ENCODE results near the gene LRIT1. TPM values are rescaled to one million over a fixed set of nuclear protein-coding genes. Genes with fewer than 3 reads are reported as not detected.
"Not testable (repeated sequence)": the region's sequence is repeated elsewhere in the genome, so short reads cannot be mapped to it uniquely, and the experiment has no call there.

Gene LRIT1
- total RNA-seq, result not detected in 2 replicates

DNA sequence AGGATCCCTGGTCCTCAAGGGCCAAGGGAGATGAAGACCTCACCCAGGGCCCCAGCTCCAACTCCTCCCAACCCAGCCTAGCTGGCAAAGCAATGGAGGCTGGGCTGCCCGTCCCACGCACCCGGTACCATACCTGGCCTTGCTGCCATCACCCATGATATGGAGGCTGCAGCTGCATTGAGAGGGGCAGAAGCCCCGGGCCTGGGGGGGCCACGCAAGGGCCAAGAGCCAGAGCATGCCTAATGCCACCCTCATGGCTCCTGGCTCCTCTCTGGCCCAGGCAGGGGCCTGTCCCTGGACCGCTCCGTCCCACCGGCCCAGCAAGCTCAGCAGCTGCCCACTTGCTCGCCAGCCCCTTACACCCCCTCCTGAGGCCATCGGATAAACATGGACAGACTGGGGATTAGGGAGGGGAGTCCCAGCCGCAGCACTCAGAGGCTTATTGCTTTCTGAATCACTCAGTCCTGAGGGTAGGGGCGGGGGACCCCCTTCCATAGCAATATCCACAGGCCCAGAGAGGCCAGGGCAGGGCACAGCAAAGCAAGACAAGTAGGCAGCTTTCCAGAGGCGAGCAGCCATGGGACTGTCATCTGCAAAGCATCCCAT is at the start of gene LRIT1:
TSS of gene LRIT1 (minus strand) at position 362 of the 606 bp plus-strand sequence. CDS start at position 255, 107 bp downstream.
- DNase-seq, result no peak
- Mint-ChIP-seq H3K27ac (no peak within 1 kb of the TSS), H3K36me3 (ENCODE audit: low read depth) (no peaks in the 10 kb centered on the region), H3K27me3 (peaks cover 11% of the 10 kb centered on the region), H3K4me3 (no peak within 1 kb of the TSS), H3K4me1 (no peaks in the 10 kb centered on the region), H3K9me3 (no peaks in the 10 kb centered on the region)
- ChIA-PET CTCF (no interaction called here), POLR2A (no interaction called here)
- ATAC-seq (ENCODE audit: low read depth), result no peak
- TF ChIP-seq, protein P1, sequence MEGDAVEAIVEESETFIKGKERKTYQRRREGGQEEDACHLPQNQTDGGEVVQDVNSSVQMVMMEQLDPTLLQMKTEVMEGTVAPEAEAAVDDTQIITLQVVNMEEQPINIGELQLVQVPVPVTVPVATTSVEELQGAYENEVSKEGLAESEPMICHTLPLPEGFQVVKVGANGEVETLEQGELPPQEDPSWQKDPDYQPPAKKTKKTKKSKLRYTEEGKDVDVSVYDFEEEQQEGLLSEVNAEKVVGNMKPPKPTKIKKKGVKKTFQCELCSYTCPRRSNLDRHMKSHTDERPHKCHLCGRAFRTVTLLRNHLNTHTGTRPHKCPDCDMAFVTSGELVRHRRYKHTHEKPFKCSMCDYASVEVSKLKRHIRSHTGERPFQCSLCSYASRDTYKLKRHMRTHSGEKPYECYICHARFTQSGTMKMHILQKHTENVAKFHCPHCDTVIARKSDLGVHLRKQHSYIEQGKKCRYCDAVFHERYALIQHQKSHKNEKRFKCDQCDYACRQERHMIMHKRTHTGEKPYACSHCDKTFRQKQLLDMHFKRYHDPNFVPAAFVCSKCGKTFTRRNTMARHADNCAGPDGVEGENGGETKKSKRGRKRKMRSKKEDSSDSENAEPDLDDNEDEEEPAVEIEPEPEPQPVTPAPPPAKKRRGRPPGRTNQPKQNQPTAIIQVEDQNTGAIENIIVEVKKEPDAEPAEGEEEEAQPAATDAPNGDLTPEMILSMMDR (IDR thresholded peaks at IDR 0.05), result no peak
- intact Hi-C loops (cut with micrococcal nuclease), result no loop called here

GRCh38 chr10:84290235-84290634 is 48.9 kb upstream of the LRIT1 start:
- ATAC-seq (ENCODE audit: low read depth) (no peak), DNase-seq (no peak)
- intact Hi-C loops (cut with micrococcal nuclease), result no loop called here
- ChIA-PET POLR2A (no interaction called here), CTCF (no interaction called here)
- TF ChIP-seq, protein P1 (IDR thresholded peaks at IDR 0.05), result no peak
- Mint-ChIP-seq H3K9me3 (no peaks in the 10 kb centered on the region), H3K4me3 (no peak overlapping the region), H3K27ac (no peak overlapping the region), H3K36me3 (ENCODE audit: low read depth) (no peaks in the 10 kb centered on the region), H3K27me3 (peaks cover 4% of the 10 kb centered on the region), H3K4me1 (no peaks in the 10 kb centered on the region)

GRCh38 chr10:84289521-84290200 is 48.3 kb upstream of the LRIT1 start:
- Mint-ChIP-seq H3K27me3 (peaks cover 4% of the 10 kb centered on the region), H3K4me1 (no peaks in the 10 kb centered on the region), H3K9me3 (no peaks in the 10 kb centered on the region), H3K36me3 (ENCODE audit: low read depth) (no peaks in the 10 kb centered on the region), H3K4me3 (no peak overlapping the region), H3K27ac (no peak overlapping the region)
- intact Hi-C loops (cut with micrococcal nuclease), result no loop called here
- CTCF ChIA-PET, result no interaction called here
- POLR2A ChIA-PET, result no interaction called here
- TF ChIP-seq, protein P1 (IDR thresholded peaks at IDR 0.05), result no peak
- ATAC-seq (ENCODE audit: low read depth) (no peak), DNase-seq (no peak)

- CTCF ChIA-PET, result no interaction called here
- POLR2A ChIA-PET, result no interaction called here
- DNase-seq (no peak), ATAC-seq (ENCODE audit: low read depth) (no peak)
- intact Hi-C loops (cut with micrococcal nuclease), result no loop called here
- H3K36me3 Mint-ChIP-seq (ENCODE audit: low read depth), result no peaks in the 10 kb centered on the region
- H3K9me3 Mint-ChIP-seq, result no peaks in the 10 kb centered on the region
- no peak overlapping the region for H3K27ac Mint-ChIP-seq
- H3K4me1 Mint-ChIP-seq, result no peaks in the 10 kb centered on the region
- TF ChIP-seq, protein P1 (IDR thresholded peaks at IDR 0.05), result no peak
- no peak overlapping the region for H3K4me3 Mint-ChIP-seq
- H3K27me3 Mint-ChIP-seq, result peaks cover 4% of the 10 kb centered on the region
Observed at GRCh38 chr10:84288151-84288550, 46.8 kb upstream of the LRIT1 start.

DNA sequence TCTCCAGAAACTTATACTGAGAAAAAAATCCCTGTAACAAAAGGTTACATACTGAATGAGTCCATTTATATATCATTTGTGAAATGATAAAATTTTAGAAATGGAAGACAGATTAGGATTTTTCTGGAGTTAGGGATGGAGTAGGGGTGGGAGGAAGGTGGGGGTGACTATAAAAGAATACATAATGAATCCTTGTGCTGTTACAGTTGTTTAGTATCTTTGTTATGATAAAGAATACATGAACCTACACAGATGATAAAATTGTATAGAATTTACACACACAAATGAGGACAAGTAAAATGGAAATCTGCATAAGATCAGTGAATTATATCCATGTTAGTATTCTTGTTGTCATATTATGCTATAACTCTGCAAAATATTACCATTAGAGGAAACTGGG is 45.3 kb upstream of the LRIT1 start:
- Mint-ChIP-seq H3K4me3 (no peak overlapping the region), H3K4me1 (no peaks in the 10 kb centered on the region), H3K27ac (no peak overlapping the region), H3K9me3 (no peaks in the 10 kb centered on the region), H3K36me3 (ENCODE audit: low read depth) (no peaks in the 10 kb centered on the region), H3K27me3 (peaks cover 4% of the 10 kb centered on the region)
- TF ChIP-seq, protein P1 (IDR thresholded peaks at IDR 0.05), result no peak
- POLR2A ChIA-PET, result no interaction called here
- ATAC-seq (ENCODE audit: low read depth), result no peak
- DNase-seq, result no peak
- CTCF ChIA-PET, result interaction anchor here (1.3 kb wide), 1 partner anchor 250 kb away, joined by 3 read pairs; no protein-coding TSS in a partner anchor
- intact Hi-C loops (cut with micrococcal nuclease), result no loop called here

DNA sequence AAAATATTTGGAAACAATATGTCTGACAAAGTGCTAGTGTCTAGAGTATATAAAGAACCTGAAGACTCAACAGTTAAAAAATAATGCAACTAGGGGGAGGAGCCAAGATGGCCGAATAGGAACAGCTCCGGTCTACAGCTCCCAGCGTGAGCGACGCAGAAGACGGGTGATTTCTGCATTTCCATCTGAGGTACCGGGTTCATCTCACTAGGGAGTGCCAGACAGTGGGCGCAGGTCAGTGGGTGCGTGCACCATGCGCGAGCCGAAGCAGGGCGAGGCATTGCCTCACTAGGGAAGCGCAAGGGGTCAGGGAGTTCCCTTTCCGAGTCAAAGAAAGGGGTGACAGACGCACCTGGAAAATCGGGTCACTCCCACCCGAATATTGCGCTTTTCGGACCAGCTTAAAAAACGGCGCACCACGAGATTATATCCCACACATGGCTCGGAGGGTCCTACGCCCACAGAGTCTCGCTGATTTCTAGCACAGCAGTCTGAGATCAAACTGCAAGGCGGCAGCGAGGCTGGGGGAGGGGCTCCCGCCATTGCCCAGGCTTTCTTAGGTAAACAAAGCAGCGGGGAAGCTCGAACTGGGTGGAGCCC is 38.6 kb upstream of the LRIT1 start:
- H3K27ac Mint-ChIP-seq; H3K4me1 Mint-ChIP-seq; ATAC-seq (ENCODE audit: low read depth); DNase-seq; POLR2A ChIA-PET; H3K36me3 Mint-ChIP-seq (ENCODE audit: low read depth); intact Hi-C loops (cut with micrococcal nuclease); H3K9me3 Mint-ChIP-seq; H3K4me3 Mint-ChIP-seq: not testable (repeated sequence)
- CTCF ChIA-PET, result interaction anchor here (1.5 kb wide), 1 partner anchor 257 kb away, joined by 3 read pairs; no protein-coding TSS in a partner anchor
- peaks cover 21% of the 10 kb centered on the region for H3K27me3 Mint-ChIP-seq
